H1 (cell line): ENCODE measurements around the gene UBE2A. TPM values are rescaled to one million over a fixed set of nuclear protein-coding genes. Genes with fewer than 3 reads are reported as not detected.

ENCODE experiments used
- ATF3 ChIP-seq: IDR thresholded peaks from 2 replicates; pipeline ENCODE4 v1.6.1; 2011; ENCODE audit warnings: low read depth, mild to moderate bottlenecking, low read length; ENCODE audit not compliant: insufficient read depth
- BACH1 ChIP-seq: IDR thresholded peaks from 2 replicates; pipeline ENCODE4 v1.6.1; 2012; ENCODE audit warnings: low read length, improper control_type of control experiment
- E2F6 ChIP-seq: IDR thresholded peaks from 2 replicates; pipeline ENCODE4 v1.6.1; 2012; ENCODE audit warnings: inconsistent platforms
- MAFK ChIP-seq: IDR thresholded peaks from 2 replicates; pipeline ENCODE4 v1.6.1; 2012; ENCODE audit warnings: low read depth, mild to moderate bottlenecking, improper control_type of control experiment, low read length
- RAD21 ChIP-seq, 2 experiments: IDR thresholded peaks in 1 of 2; conservative IDR thresholded peaks in 1 of 2; 2 replicates each; pipeline ENCODE4 v1.6.1; 2011; ENCODE audit warnings: low read depth in 2 of 2, low read length in 2 of 2, improper control_type of control experiment in 1 of 2, inconsistent platforms in 1 of 2, mild to moderate bottlenecking in 1 of 2, moderate library complexity in 1 of 2
- TAF1 ChIP-seq: IDR thresholded peaks from 2 replicates; pipeline ENCODE4 v1.6.1; 2011; ENCODE audit warnings: mild to moderate bottlenecking, low read depth, low read length
- TCF12 ChIP-seq: IDR thresholded peaks from 2 replicates; pipeline ENCODE4 v1.6.1; 2011; ENCODE audit warnings: low read depth, mild to moderate bottlenecking, low read length
- polyA plus RNA-seq, 7 experiments: library from polyadenylated mRNA; depleted of rRNA in 3 of 7; stranded (reverse) in 5 of 7; unstranded in 2 of 7; fragments of >200 nt in 5 of 7; fragments of 200-250 nt in 2 of 7; gene quantifications; 1 replicate in 5 of 7; 2 replicates in 1 of 7; 4 replicates in 1 of 7; pipeline versions ENCODE4 v1.2.1 to v1.2.3, GENCODE V29; 2011 to 2013; ENCODE audit warnings: missing spikeins in 2 of 7, mixed read lengths in 2 of 7
- total RNA-seq: library from RNA; stranded (reverse); fragmentation: NEBNext Ultra II Directional; extraction: Animal tissue kit (Norgen Biotek cat#: 25700); gene quantifications from 2 replicates; pipeline ENCODE4 v1.2.1, GENCODE V29; 2021

Gene UBE2A
- total and polyA plus RNA-seq, 2 of the 8 experiments (the other 6 are each of a cell fraction or from before 2014, with no cell fraction given), result 24.8 to 43.9 TPM

DNA sequence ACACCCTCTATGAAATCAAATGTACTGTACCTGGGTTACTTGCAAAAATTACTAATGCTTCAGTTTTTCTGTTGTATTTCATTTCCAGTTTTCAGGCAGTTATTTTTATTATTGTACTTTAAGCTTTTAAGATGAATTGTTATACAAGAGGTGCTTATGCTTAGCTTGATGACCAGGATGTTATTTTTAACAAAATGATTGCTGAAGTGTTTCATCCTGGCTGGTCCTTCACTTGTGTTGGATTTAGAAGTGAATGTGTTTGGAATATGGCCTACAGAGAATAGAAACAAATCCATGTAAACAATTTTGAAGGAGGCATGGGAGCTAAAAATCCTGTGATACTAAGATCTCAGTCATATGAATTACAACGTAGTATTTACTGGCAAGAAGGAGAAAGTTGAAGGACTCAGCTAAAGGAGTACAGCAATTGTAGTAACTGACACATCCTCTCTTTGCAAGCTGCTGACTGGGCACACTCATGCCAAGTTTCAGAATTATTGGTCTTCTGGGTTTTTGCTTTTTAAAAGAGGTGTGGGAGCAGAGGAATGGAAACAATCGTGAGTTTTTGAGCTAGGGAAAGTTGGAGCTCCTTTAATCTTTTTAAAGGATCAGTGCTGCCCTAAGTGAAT lies 9.2 kb downstream of the UBE2A start (continued):
- TF ChIP-seq E2F6 (no peak), TCF12 (no peak), ATF3 (no peak), BACH1 (no peak), RAD21 (IDR thresholded peaks at IDR 0.05 in 1 of 2, conservative IDR thresholded peaks at IDR 0.05 in 1 of 2; ENCODE audit: low read depth in 2 of 2, low read length in 2 of 2) (no peak), MAFK (no peak), TAF1 (no peak)
